HUES64 (cell line): ENCODE results near the gene OTOS.

Source experiments
- H3K27ac ChIP-seq: 2 replicates; pipeline ENCODE4 v1.7.0; 2013; ENCODE audit warnings: low read depth, low read length, inconsistent platforms
- H3K27me3 ChIP-seq: 2 replicates; pipeline ENCODE4 v1.6.1; 2013; ENCODE audit warnings: mild to moderate bottlenecking, low read length; ENCODE audit not compliant: insufficient read depth
- H3K36me3 ChIP-seq: 2 replicates; pipeline ENCODE4 v1.6.1; 2013; ENCODE audit warnings: mild to moderate bottlenecking, low read length; ENCODE audit not compliant: insufficient read depth
- H3K4me1 ChIP-seq: 2 replicates; pipeline ENCODE4 v1.6.1; 2013; ENCODE audit warnings: mild to moderate bottlenecking, low read length, moderate library complexity; ENCODE audit not compliant: insufficient read depth
- H3K4me3 ChIP-seq: 2 replicates; pipeline ENCODE4 v1.5.1; 2013; ENCODE audit warnings: mild to moderate bottlenecking, low read length, moderate library complexity
- H3K9ac ChIP-seq: 2 replicates; pipeline ENCODE4 v1.6.1; 2013; ENCODE audit warnings: mild to moderate bottlenecking, low read depth, low read length
- H3K9me3 ChIP-seq: 2 replicates; pipeline ENCODE4 v1.6.1; 2013; ENCODE audit warnings: low read depth, low read length; ENCODE audit not compliant: insufficient read depth
- WGBS: fragments of 150-250, 120-280 bp; methylation state at CpG from one replicate; pipeline ENCODE4 v1.1.7; 2013; ENCODE audit warnings: missing lambda C conversion rate; 5-methylcytosine and 5-hydroxymethylcytosine counted together

Gene OTOS

DNA sequence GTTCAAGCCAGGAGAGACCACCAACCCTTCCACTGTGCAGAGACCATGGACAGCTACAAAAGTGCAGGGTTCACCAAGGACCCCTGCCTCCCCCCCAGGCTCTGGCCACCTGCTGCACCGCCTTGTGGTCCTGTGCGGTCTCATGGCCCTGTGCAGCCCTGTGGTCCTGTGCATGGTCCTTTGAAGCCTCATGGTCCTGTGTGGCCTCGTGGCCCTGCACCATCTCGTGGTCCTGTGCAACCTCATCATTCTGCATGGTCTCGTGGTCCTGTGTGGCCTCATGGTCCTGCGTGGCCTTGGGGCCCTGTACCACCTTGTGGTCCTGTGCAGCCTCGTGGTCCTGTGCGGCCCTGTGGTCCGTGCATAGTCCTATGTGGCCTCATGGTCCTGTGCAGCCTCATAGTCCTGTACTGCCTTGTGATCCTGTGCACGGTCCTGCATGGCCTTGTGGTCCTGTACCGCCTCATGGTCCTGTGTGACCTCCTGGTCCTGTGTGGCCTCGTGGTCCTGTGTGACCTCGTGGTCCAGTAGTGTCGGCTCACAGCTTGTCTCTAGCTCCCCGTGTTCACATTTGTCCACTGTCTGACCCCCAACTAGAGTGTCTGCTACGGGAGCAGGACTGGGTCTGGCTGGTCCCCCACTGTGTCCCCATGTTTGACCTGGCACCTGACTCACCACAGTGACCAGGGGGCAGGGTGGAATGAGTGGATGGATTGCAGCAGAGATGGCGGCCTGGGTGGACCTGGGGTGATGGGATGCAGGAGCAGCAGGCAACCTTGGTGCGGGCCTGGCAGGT lies 20.0 kb upstream of the OTOS start:
- H3K9me3 ChIP-seq, result no peaks in the 10 kb centered on the region
- 94% methylated on average over 18 of the region's 18 CpGs for WGBS

DNA sequence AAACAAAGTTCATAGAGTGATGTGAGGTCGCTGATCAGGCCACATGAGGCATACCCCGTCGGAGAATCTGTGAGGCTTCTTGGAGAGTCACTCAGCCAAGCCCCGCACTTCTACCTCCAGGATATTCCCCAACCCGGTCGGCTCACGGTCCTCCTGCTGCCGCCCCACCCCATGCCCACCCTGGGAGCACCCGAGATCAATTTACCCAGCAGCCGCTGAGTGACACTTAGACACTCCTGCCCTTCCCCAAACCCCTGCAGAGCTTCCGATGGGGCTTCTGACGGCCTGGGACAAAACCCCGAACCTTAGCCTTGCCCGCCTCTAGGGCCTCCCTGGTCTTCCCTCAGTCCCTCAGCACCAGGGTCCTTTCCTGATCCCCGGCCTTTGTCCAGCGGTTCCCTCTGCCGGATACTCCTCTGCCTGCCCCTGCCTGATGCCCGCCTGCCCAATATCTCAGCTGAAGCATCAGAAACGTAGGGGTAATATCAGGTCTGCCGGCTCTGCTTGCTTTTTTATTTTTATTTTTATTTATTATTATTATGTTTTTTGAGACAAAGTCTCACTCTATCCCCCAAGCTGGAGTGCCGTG lies 18.9 kb upstream of the OTOS start:
- Histone ChIP-seq H3K9me3 (no peaks in the 10 kb centered on the region), H3K27ac (no peak overlapping the region), H3K4me1 (no peaks in the 10 kb centered on the region; the same call in 1 of the 2 replicates), H3K36me3 (no peaks in the 10 kb centered on the region), H3K4me3 (no peak overlapping the region), H3K27me3 (no peaks in the 10 kb centered on the region; the same call in 1 of the 2 replicates), H3K9ac (no peak overlapping the region)
- 83% methylated on average over 20 of the region's 21 CpGs for WGBS

More for the DNA sequence above, 20.0 kb upstream of the OTOS start:
- no peak overlapping the region for H3K27ac ChIP-seq
- no peak overlapping the region for H3K4me3 ChIP-seq
- H3K9ac ChIP-seq, result no peak overlapping the region
- H3K4me1 ChIP-seq, result no peaks in the 10 kb centered on the region
- no peaks in the 10 kb centered on the region; the same call in 1 of the 2 replicates for H3K27me3 ChIP-seq
- no peaks in the 10 kb centered on the region for H3K36me3 ChIP-seq

DNA sequence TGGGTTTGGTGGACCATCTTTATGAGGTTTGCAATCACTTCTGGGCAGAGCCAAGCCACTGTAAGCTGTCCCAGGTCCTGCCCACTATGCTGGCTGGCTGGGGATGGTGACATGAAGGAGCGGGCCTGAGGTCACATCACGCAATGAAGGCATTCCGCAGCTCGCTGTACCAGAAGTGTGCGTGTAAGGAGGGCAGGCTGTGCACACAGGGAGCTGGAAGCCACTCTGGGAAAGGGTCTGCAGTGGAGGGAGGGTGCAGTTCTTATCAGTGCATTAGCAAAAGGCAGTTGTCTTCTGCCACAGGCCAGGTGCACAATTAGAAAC lies 16.7 kb upstream of the OTOS start:
- 94% methylated on average over 5 of the region's 5 CpGs for WGBS
- H3K27me3 ChIP-seq, result no peaks in the 10 kb centered on the region

DNA sequence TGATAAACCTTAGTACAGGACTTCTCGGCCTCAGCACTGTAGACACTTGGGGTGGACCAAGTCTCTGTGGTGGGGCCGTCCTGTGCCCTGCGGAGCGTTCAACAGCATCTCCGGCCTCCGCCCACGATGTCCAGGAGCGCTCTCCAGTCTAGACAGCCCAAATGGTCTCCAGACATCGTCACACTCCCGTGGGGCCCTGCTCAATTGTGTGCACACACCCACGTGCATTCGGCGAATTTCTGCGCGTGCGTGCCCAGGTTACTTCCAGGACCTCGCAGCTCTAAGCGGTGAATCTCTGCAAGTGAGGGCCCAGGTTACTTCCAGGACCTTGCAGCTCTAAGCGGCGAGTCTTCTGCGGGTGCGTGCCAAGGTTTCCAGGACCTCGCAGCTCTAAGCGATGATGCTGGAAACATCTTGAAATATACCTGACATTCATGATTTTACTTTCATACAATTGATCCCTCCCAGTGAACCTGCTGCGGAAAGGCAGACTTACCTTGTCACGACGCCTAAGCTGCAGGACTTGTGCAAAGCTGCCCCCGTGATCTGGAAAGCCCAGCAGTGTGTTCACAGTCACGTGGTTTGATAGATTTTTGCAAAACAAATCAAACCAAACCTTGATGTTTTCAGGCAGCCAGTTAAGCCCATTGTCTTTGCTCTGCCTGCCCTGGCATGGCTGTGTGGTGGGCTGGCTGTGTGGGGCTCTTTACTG lies 16.1 kb upstream of the OTOS start:
- Histone ChIP-seq H3K9me3 (no peaks in the 10 kb centered on the region), H3K4me1 (no peaks in the 10 kb centered on the region; the same call in 1 of the 2 replicates), H3K36me3 (no peaks in the 10 kb centered on the region), H3K27me3 (no peaks in the 10 kb centered on the region), H3K9ac (no peak overlapping the region), H3K27ac (no peak overlapping the region), H3K4me3 (no peak overlapping the region)
- WGBS, result 93% methylated on average over 29 of the region's 29 CpGs

More for the DNA sequence above, 16.7 kb upstream of the OTOS start:
- no peak overlapping the region for H3K27ac ChIP-seq
- no peak overlapping the region for H3K4me3 ChIP-seq
- H3K4me1 ChIP-seq, result no peaks in the 10 kb centered on the region; the same call in 1 of the 2 replicates
- H3K9me3 ChIP-seq, result no peaks in the 10 kb centered on the region
- H3K9ac ChIP-seq, result no peak overlapping the region
- no peaks in the 10 kb centered on the region for H3K36me3 ChIP-seq

DNA sequence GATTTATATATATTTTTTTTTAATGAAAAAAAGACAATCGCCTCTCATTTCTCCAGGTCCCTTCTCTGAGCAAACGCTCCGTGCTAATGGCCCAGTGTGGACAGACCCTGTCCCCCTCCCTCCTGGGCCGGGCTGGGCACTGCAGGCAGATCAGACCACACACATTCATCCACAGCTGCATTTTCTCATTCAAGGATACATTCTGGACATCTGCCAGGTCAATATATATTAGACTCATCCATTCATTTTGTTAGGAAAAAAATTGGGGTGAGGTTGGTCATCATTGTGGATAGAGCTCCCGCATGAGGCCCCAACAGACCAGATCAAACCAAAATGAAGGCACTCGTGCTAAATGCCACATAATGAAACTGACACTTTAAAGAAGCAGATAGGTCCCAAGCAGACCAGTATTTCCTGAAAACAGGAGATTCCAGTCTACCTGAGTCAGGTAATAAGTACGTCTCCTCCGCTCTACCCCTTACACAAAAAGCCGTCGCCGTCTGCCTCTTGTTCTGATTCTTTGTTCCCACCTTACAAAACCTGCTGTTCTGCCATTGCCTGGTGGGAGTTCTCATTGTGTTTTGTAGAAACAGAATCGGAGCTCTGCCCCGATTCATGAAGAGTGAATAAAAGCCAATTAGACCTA lies 15.4 kb upstream of the OTOS start:
- H3K4me1 ChIP-seq, result no peaks in the 10 kb centered on the region; the same call in 1 of the 2 replicates
- no peaks in the 10 kb centered on the region for H3K9me3 ChIP-seq
- H3K9ac ChIP-seq, result no peak overlapping the region
- no peaks in the 10 kb centered on the region for H3K27me3 ChIP-seq
- H3K36me3 ChIP-seq, result no peaks in the 10 kb centered on the region
- no peak overlapping the region for H3K27ac ChIP-seq
- WGBS, result 95% methylated on average over 13 of the region's 13 CpGs
- H3K4me3 ChIP-seq, result no peak overlapping the region

DNA sequence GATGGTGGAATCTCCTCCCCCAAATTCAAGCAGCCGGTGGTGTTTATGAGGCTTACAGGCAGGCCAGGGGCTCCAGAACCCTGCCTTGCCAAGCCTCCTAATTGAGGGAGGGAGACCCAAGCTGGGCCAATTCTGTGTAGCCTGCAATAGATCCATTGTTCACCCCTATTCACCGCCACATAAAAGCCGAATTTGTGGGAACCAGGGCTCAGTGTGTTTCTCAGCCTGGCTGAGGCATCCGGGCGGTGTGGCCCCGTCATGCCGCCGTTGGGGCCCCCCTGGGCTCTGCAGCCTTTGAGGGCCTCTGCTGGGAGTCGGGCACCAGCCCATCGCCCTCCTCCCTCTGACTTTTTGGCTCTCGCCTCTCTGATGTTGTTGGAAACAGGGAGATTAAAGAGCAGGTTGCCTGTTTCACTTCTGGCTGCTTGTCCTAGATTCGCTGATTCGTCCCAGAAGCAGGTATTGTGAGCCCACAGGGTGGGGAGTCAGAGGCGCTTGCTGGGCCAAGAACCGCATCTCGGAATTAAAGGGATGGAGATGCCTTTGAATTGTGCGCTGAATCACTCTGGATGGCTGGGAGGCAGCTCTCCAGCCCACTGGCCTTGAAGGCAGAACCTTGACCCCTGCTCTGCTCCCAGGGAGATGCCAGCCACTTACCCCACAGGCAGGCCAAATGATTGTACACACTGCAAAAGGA lies 14.7 kb upstream of the OTOS start:
- H3K4me3 ChIP-seq, result no peak overlapping the region
- H3K9ac ChIP-seq, result no peak overlapping the region
- no peak overlapping the region for H3K27ac ChIP-seq
- no peaks in the 10 kb centered on the region for H3K27me3 ChIP-seq
- WGBS, result 87% methylated on average over 17 of the region's 17 CpGs
- H3K9me3 ChIP-seq, result no peaks in the 10 kb centered on the region
- no peaks in the 10 kb centered on the region; the same call in 1 of the 2 replicates for H3K4me1 ChIP-seq
- no peaks in the 10 kb centered on the region for H3K36me3 ChIP-seq

DNA sequence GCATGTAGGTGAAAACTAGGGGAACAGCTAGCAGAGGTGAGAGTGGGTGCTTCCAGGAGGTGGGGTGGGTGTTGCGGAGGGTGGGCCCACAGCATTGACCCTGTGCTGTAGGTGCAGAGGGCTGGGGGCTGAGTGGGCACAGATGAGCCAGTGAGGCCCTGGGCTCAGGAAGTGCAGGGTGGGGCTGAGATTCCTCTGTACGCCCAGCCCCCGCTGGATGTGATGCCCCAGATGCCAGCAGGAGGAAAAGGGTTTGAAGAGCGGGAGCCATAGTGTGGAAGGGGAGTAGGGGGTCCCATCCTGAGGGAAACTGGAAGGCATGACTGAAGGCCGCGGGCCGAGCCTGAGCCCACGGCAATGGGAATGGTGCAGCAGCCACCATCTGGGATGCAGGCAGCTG lies 14.1 kb upstream of the OTOS start:
- Histone ChIP-seq H3K4me1 (no peaks in the 10 kb centered on the region; the same call in 1 of the 2 replicates), H3K9ac (no peak overlapping the region), H3K9me3 (no peaks in the 10 kb centered on the region), H3K36me3 (no peaks in the 10 kb centered on the region), H3K27ac (no peak overlapping the region), H3K4me3 (no peak overlapping the region), H3K27me3 (no peaks in the 10 kb centered on the region)
- WGBS, result 93% methylated on average over 8 of the region's 8 CpGs

DNA sequence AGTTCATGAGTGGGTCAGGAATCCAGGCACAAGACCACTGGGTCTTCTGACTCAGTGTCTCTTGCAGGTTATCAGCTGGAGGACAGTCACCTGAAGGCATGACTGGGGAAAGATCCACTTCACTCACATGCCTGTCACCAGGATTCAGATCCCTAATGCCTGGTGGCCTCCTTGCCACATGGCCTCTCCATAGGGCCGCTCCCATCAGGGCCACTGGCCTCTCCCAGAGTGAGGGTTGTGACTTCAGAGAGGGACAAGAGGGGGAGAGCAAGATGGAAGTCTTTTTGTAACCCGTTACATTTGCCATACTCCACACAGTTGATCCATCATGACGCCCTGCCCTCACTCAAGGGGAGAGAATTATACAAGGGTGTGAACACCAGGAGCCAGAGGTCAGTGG lies 13.0 kb upstream of the OTOS start:
- Histone ChIP-seq H3K36me3 (no peaks in the 10 kb centered on the region), H3K4me3 (no peak overlapping the region), H3K9ac (no peak overlapping the region), H3K27ac (no peak overlapping the region), H3K27me3 (no peaks in the 10 kb centered on the region), H3K4me1 (no peaks in the 10 kb centered on the region; the same call in 1 of the 2 replicates), H3K9me3 (no peaks in the 10 kb centered on the region)
- WGBS, result 78% methylated on average over 2 of the region's 3 CpGs

DNA sequence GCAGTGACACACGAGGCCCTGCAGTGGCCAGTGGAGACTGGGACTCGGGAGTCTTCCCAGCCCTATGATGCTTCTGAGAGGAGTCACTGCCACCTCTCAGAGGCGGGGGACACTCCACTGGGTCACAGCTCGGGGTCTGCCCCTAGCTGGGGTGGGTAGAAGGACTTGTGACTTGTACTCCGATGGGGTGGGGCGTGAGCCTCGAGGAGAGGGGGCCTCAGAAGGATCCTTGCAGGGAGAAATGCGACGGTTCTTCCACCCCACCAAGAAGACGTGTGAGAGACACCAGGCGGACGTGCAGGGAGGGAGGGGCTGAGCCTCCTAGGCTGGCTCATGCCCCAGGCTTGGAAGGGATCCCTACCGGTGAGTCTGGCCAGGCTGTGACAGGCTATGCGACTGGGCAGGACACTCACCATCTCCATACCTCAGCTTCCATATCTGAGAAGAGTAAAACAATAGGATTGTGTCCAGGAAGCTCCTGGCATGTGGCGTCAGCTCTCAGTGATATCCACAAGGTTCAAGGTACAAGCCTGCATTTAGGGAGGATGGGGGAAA lies 11.1 kb upstream of the OTOS start:
- Histone ChIP-seq H3K36me3 (no peaks in the 10 kb centered on the region), H3K4me3 (no peak overlapping the region), H3K9ac (no peak overlapping the region), H3K9me3 (no peaks in the 10 kb centered on the region), H3K27me3 (no peaks in the 10 kb centered on the region), H3K27ac (no peak overlapping the region), H3K4me1 (no peaks in the 10 kb centered on the region; the same call in 1 of the 2 replicates)
- WGBS, result 84% methylated on average over 15 of the region's 15 CpGs

DNA sequence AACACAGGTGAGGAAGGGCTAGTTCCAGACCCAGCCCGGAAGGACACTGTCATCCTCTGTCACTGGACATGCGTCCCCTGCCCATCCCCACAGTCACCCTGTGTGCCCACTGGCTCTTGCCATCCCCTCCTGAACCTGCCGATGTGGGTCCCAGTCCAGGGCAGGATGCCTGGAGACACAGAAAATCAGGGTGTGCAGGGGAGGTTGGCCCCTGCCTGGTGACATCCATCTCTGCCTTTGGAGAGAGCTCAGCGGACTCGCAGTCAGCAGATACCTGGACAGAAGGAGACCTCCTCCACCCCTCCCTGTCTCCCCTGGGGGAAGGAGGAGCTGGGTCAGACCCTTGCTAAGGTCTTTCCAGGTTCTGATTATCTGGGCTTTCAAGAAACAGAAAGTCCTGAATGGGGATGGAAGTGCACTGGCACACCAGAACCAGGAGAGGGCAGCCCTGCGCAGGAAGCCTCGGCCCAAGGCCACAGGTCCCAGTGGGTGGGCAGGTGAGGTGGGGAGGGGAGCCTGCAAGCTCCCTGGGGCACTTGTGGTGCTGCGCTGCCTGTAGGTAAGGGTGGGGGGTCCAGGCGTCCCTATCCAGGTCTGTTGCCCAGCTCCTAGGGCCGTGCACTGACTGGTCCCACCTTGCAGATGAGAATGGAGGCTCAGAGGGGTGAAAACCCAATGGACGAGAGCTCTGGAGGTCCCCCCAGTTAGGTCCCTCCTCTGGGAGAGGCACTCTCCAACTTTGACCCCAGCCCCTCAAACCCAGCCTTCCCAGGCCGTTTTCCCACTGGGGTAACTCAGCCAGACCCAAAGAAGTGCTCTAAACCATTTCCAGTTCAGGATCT lies 9.7 kb upstream of the OTOS start:
- Histone ChIP-seq H3K36me3 (no peaks in the 10 kb centered on the region), H3K4me3 (no peak overlapping the region), H3K9me3 (no peaks in the 10 kb centered on the region), H3K9ac (no peak overlapping the region), H3K4me1 (no peaks in the 10 kb centered on the region; the same call in 1 of the 2 replicates), H3K27ac (no peak overlapping the region), H3K27me3 (no peaks in the 10 kb centered on the region)
- 51% methylated on average over 12 of the region's 12 CpGs for WGBS
